Neural crest cell (in vitro differentiated cells): Measurements from ENCODE around the gene CMIP. TPM values are rescaled to one million over a fixed set of nuclear protein-coding genes. Genes with fewer than 3 reads are reported as not detected.

Source experiments
- DNase-seq: peaks from one replicate; pipeline ENCODE4 v3.0.0; 2021; ENCODE audit warnings: low read depth, mixed read lengths, low spot score
- H3K27ac Mint-ChIP-seq: one replicate; pipeline ENCODE4 v1.8.0; 2021; ENCODE audit warnings: mild to moderate bottlenecking, mixed read lengths; ENCODE audit not compliant: unreplicated experiment
- H3K27me3 Mint-ChIP-seq: 2 replicates; pipeline ENCODE4 v1.8.0; 2021; ENCODE audit warnings: low read depth, mild to moderate bottlenecking, mixed read lengths
- H3K36me3 Mint-ChIP-seq: 2 replicates; pipeline ENCODE4 v1.8.0; 2021; ENCODE audit warnings: low read depth, mild to moderate bottlenecking, mixed read lengths
- H3K4me1 Mint-ChIP-seq: 2 replicates; pipeline ENCODE4 v1.8.0; 2021; ENCODE audit warnings: mixed read lengths
- H3K4me3 Mint-ChIP-seq: one replicate; pipeline ENCODE4 v1.8.0; 2021; ENCODE audit warnings: mild to moderate bottlenecking, mixed read lengths
- H3K9me3 Mint-ChIP-seq: 2 replicates; pipeline ENCODE4 v1.8.0; 2021; ENCODE audit warnings: mixed read lengths
- CTCF ChIP-seq: fragments of 200-600 bp; sonication (generic); conservative IDR thresholded peaks from 2 replicates; pipeline ENCODE4 v1.5.0; 2021; ENCODE audit warnings: antibody characterized with exemption, mild to moderate bottlenecking
- total RNA-seq: library from RNA; stranded (reverse); gene quantifications from 2 replicates; pipeline ENCODE4 v1.2.1, GENCODE V29; 2021

The CMIP gene
- total RNA-seq, 1 donor from 2014 or later: 41.2 TPM

GRCh38 chr16:81709016-81709900, 264.6 kb downstream of the CMIP start:
- Mint-ChIP-seq H3K9me3 (no peaks in the 10 kb centered on the region), H3K36me3 (peaks cover 7% of the 10 kb centered on the region), H3K27me3 (peaks cover 3% of the 10 kb centered on the region), H3K27ac (no peak overlapping the region), H3K4me3 (peak overlapping the region; percentile 57), H3K4me1 (peaks cover 28% of the 10 kb centered on the region)
- no peak for DNase-seq
- no peak for TF ChIP-seq CTCF

- Mint-ChIP-seq H3K9me3 (no peaks in the 10 kb centered on the region), H3K4me1 (peaks cover 32% of the 10 kb centered on the region), H3K27ac (no peak overlapping the region), H3K4me3 (no peak overlapping the region), H3K27me3 (peaks cover 3% of the 10 kb centered on the region), H3K36me3 (peaks cover 7% of the 10 kb centered on the region)
- no peak for TF ChIP-seq CTCF
- DNase-seq: no peak
Observed at GRCh38 chr16:81710044-81710443, 265.4 kb downstream of the CMIP start.

GRCh38 chr16:81710596-81710995, 266.0 kb downstream of the CMIP start:
- Mint-ChIP-seq H3K4me1 (peaks cover 33% of the 10 kb centered on the region), H3K4me3 (no peak overlapping the region), H3K27ac (no peak overlapping the region), H3K27me3 (peaks cover 3% of the 10 kb centered on the region), H3K9me3 (no peaks in the 10 kb centered on the region), H3K36me3 (peaks cover 7% of the 10 kb centered on the region)
- DNase-seq: no peak
- TF ChIP-seq CTCF: no peak

GRCh38 chr16:81711657-81712319, 267.2 kb downstream of the CMIP start:
- peak overlapping the region; percentile 64 for H3K27ac Mint-ChIP-seq
- DNase-seq: peak; percentile 30
- H3K36me3 Mint-ChIP-seq: peaks cover 6% of the 10 kb centered on the region
- H3K9me3 Mint-ChIP-seq: no peaks in the 10 kb centered on the region
- no peak for TF ChIP-seq CTCF
- H3K4me1 Mint-ChIP-seq: peaks cover 41% of the 10 kb centered on the region
- peak overlapping the region; percentile 36 for H3K4me3 Mint-ChIP-seq
- H3K27me3 Mint-ChIP-seq: peaks cover 3% of the 10 kb centered on the region

- Mint-ChIP-seq H3K27ac (no peak overlapping the region), H3K4me1 (peaks cover 38% of the 10 kb centered on the region)
- DNase-seq: no peak
Observed at GRCh38 chr16:81712681-81713080, 268.1 kb downstream of the CMIP start.

More at GRCh38 chr16:81712681-81713080, 268.1 kb downstream of the CMIP start:
- H3K27me3 Mint-ChIP-seq: peaks cover 3% of the 10 kb centered on the region
- no peak for TF ChIP-seq CTCF
- no peaks in the 10 kb centered on the region for H3K36me3 Mint-ChIP-seq
- H3K4me3 Mint-ChIP-seq: no peak overlapping the region
- no peaks in the 10 kb centered on the region for H3K9me3 Mint-ChIP-seq
